ENCODE data around the gene OPCML. TPM values are rescaled to one million over a fixed set of nuclear protein-coding genes. Genes with fewer than 3 reads are reported as not detected.

Gene OPCML
- total RNA-seq, 1 experiment from 2014 or later = not detected

DNA sequence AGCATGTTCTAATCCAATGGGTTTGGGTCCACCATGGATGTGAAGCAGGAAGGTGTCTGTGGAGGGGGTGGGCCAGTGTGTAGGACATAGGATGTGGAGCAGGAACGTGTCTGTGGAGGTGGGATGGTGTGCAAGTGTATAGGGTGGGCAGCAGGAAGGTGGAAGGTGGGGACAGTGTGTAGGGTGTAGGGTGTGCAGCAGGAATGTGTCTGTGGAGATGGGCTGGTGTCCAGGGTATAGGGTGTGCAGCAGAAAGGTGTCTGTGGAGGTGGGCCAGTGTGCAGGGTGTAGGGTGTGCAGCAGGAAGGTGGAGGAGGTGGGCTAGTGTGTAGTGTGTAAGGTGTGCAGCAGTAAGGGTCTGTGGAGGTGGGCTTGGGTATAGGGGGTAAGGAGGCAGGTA is 1093.9 kb downstream of the OPCML start:
- POLR2A ChIA-PET (ENCODE audit: unreplicated experiment) = no interaction called here
- no peaks in the 10 kb centered on the region for H3K27me3 ChIP-seq (ENCODE audit: low read length)
- no peaks in the 10 kb centered on the region for H3K4me1 ChIP-seq (ENCODE audit: insufficient read depth, low read length)
- no peak overlapping the region for H3K4me2 ChIP-seq (ENCODE audit: low read length)
- intact Hi-C loops (cut with micrococcal nuclease) = no loop called here
- TF ChIP-seq, protein P1, sequence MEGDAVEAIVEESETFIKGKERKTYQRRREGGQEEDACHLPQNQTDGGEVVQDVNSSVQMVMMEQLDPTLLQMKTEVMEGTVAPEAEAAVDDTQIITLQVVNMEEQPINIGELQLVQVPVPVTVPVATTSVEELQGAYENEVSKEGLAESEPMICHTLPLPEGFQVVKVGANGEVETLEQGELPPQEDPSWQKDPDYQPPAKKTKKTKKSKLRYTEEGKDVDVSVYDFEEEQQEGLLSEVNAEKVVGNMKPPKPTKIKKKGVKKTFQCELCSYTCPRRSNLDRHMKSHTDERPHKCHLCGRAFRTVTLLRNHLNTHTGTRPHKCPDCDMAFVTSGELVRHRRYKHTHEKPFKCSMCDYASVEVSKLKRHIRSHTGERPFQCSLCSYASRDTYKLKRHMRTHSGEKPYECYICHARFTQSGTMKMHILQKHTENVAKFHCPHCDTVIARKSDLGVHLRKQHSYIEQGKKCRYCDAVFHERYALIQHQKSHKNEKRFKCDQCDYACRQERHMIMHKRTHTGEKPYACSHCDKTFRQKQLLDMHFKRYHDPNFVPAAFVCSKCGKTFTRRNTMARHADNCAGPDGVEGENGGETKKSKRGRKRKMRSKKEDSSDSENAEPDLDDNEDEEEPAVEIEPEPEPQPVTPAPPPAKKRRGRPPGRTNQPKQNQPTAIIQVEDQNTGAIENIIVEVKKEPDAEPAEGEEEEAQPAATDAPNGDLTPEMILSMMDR (conservative IDR thresholded peaks at IDR 0.05; ENCODE audit: low read depth, low read length) = no peak
- TF ChIP-seq EZH2phosphoT487 (IDR thresholded peaks at IDR 0.05; ENCODE audit: borderline replicate concordance, low read length) = no peak
- H3K36me3 ChIP-seq (ENCODE audit: low read depth, low read length) = no peaks in the 10 kb centered on the region
- H3F3A ChIP-seq (ENCODE audit: low read length, unreplicated experiment) = no peaks in the 10 kb centered on the region
- H3K9me2 ChIP-seq (replicated peaks; ENCODE audit: low read length) = no peaks in the 10 kb centered on the region
- no peak overlapping the region for H3K4me3 ChIP-seq (ENCODE audit: low read length)
- no peak overlapping the region for H3K27ac ChIP-seq (ENCODE audit: low read length)
- no peaks in the 10 kb centered on the region for H4K20me1 ChIP-seq (ENCODE audit: low read length)
- no peak overlapping the region for H3K9ac ChIP-seq (ENCODE audit: low read length)
- H2AFZ ChIP-seq (ENCODE audit: low read length) = no peak overlapping the region
- DNase-seq = no peak
- H3K9me3 ChIP-seq (ENCODE audit: low read length) = peaks cover 23% of the 10 kb centered on the region; the same call in 1 of the 2 replicates
- ATAC-seq = no peak
- CTCF ChIA-PET = no interaction called here
- no peaks in the 10 kb centered on the region for H3K79me2 ChIP-seq (ENCODE audit: low read length)
- BruUV-seq (replicated peaks) = no TSS peak

DNA sequence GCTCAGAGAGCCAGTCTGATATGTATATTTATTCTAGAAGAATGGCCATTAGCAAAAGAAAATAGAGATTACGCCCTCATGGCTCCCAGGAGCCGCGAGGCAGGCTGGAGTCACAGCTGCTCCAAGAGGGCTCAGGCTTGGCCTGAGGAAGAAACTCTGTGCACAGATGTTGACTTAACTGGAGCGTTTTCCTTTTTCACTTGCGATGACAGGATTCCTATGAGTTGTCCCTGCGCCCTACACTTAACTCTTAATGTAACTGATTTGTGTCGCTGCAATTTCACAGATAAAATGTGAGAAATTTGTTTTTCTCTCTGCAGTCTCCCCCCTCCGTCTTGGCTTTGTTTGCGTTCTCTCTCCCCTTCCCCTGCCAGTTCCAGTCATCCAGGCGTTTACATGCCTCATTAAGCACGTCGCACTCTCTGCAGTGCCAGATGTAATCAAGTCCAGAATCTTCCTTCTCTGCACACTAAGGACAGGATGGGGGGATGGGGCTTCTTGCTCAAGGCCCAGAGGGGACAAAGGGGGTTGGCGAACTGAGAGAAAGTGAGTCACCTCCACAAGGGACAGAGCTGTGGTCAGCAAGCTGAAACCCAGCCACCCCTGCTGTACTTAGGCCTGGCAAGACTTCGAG is 1101.8 kb downstream of the OPCML start:
- no peak overlapping the region for H3K4me2 ChIP-seq (ENCODE audit: low read length)

DNA sequence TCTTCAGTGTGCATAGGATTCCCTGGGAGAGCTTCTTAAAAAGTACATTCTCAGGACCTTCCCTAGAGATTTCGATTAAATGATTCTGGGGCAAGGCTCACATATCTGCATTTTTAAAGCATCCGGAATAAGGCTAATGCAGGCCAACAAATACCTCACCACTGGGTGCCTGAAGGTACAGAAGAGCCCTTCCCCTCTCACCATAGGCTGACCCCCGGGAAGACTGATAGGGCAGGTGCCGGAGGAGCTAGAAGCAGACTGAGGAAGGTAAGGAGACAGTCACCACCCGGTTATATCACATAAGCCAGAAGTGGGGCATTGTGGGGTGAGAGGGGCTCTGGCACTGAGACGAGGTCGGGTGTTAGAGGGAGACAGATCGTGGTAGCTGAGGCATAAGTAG is 1102.6 kb downstream of the OPCML start:
- ATAC-seq (no peak), DNase-seq (no peak)
- intact Hi-C loops (cut with micrococcal nuclease) = no loop called here
- H4K20me1 ChIP-seq (ENCODE audit: low read length) = no peaks in the 10 kb centered on the region
- no peak overlapping the region for H3K27ac ChIP-seq (ENCODE audit: low read length)
- H3K4me3 ChIP-seq (ENCODE audit: low read length) = no peak overlapping the region
- POLR2A ChIA-PET (ENCODE audit: unreplicated experiment) = no interaction called here
- H3K9me2 ChIP-seq (replicated peaks; ENCODE audit: low read length) = no peaks in the 10 kb centered on the region
- no peak overlapping the region for H3K4me2 ChIP-seq (ENCODE audit: low read length)
- no peaks in the 10 kb centered on the region for H3F3A ChIP-seq (ENCODE audit: low read length, unreplicated experiment)
- no peaks in the 10 kb centered on the region for H3K4me1 ChIP-seq (ENCODE audit: insufficient read depth, low read length)
- TF ChIP-seq, protein P1 (conservative IDR thresholded peaks at IDR 0.05; ENCODE audit: low read depth, low read length) = no peak
- no peak for TF ChIP-seq EZH2 (IDR thresholded peaks at IDR 0.05; ENCODE audit: low read length, unreplicated experiment)
- TF ChIP-seq EZH2phosphoT487 (IDR thresholded peaks at IDR 0.05; ENCODE audit: borderline replicate concordance, low read length) = no peak
- H3K79me2 ChIP-seq (ENCODE audit: low read length) = no peaks in the 10 kb centered on the region
- 0 out of 2 replicates have a peak, but pooled peaks cover 4% of the 10 kb centered on the region for H3K27me3 ChIP-seq (ENCODE audit: low read length)
- H2AFZ ChIP-seq (ENCODE audit: low read length) = no peak overlapping the region
- CTCF ChIA-PET = no interaction called here
- H3K9me3 ChIP-seq (ENCODE audit: low read length) = peaks cover 11% of the 10 kb centered on the region; the same call in 1 of the 2 replicates
- no peaks in the 10 kb centered on the region for H3K36me3 ChIP-seq (ENCODE audit: low read depth, low read length)
- no peak overlapping the region for H3K9ac ChIP-seq (ENCODE audit: low read length)
- BruUV-seq (replicated peaks) = no TSS peak

More for the DNA sequence above, 1101.8 kb downstream of the OPCML start:
- no peak for ATAC-seq
- intact Hi-C loops (cut with micrococcal nuclease) = no loop called here
- Histone ChIP-seq H3K27ac (ENCODE audit: low read length) (no peak overlapping the region), H3K27me3 (ENCODE audit: low read length) (0 out of 2 replicates have a peak, but pooled peaks cover 4% of the 10 kb centered on the region), H3K4me1 (ENCODE audit: insufficient read depth, low read length) (no peaks in the 10 kb centered on the region), H3K9ac (ENCODE audit: low read length) (no peak overlapping the region), H4K20me1 (ENCODE audit: low read length) (no peaks in the 10 kb centered on the region), H3K36me3 (ENCODE audit: low read depth, low read length) (no peaks in the 10 kb centered on the region), H3K79me2 (ENCODE audit: low read length) (no peaks in the 10 kb centered on the region), H3F3A (ENCODE audit: low read length, unreplicated experiment) (no peaks in the 10 kb centered on the region), H2AFZ (ENCODE audit: low read length) (no peak overlapping the region), H3K9me2 (replicated peaks; ENCODE audit: low read length) (no peaks in the 10 kb centered on the region), H3K4me3 (ENCODE audit: low read length) (no peak overlapping the region), H3K9me3 (ENCODE audit: low read length) (peaks cover 11% of the 10 kb centered on the region; the same call in 1 of the 2 replicates)
- no peak for TF ChIP-seq EZH2 (IDR thresholded peaks at IDR 0.05; ENCODE audit: low read length, unreplicated experiment)
- no peak for TF ChIP-seq EZH2phosphoT487 (IDR thresholded peaks at IDR 0.05; ENCODE audit: borderline replicate concordance, low read length)
- TF ChIP-seq, protein P1 (conservative IDR thresholded peaks at IDR 0.05; ENCODE audit: low read depth, low read length) = no peak
- CTCF ChIA-PET = no interaction called here
- POLR2A ChIA-PET (ENCODE audit: unreplicated experiment) = no interaction called here
- no TSS peak for BruUV-seq (replicated peaks)
- no peak for DNase-seq

All from PC-3 (cell line).